Coronary artery (tissue), 2 donors: ENCODE measurements around the gene CDPF1.

Experiments used
- DNase-seq: peaks from one replicate; pipeline ENCODE4 v3.0.0-alpha.2; 2017; ENCODE audit warnings: low spot score
- H3K27ac ChIP-seq, 2 donors: fragments of 200-600 bp; sonication (generic); one replicate each; pipeline ENCODE4 v1.5.1; 2016 to 2019
- H3K4me3 ChIP-seq: fragments of 200-600 bp; sonication (generic); 2 replicates; pipeline ENCODE4 v1.5.1; 2016; ENCODE audit warnings: mild to moderate bottlenecking, moderate library complexity
- CTCF ChIP-seq: fragments of 200-600 bp; sonication (generic); IDR thresholded peaks from one replicate; pipeline ENCODE4 v1.5.1; 2019; ENCODE audit warnings: antibody characterized with exemption

Gene CDPF1

GRCh38 chr22:46288846-46289243 lies 38.8 kb upstream of the CDPF1 start:
- H3K27ac ChIP-seq: peak overlapping the region in 1 of 2 donors; percentile 47
- no peak for DNase-seq
- no peak overlapping the region for H3K4me3 ChIP-seq
- TF ChIP-seq CTCF: no peak

- no peak for DNase-seq
- Histone ChIP-seq H3K27ac (peak overlapping the region in 1 of 2 donors; percentile 47), H3K4me3 (peak overlapping the region; percentile 32)
- no peak for TF ChIP-seq CTCF
Observed at GRCh38 chr22:46287873-46288751, 38.0 kb upstream of the CDPF1 start.

GRCh38 chr22:46286941-46287872 lies 37.1 kb upstream of the CDPF1 start:
- Histone ChIP-seq H3K4me3 (no peak overlapping the region), H3K27ac (peak overlapping the region in 1 of 2 donors; percentile 9)
- DNase-seq: no peak
- no peak for TF ChIP-seq CTCF

- TF ChIP-seq CTCF: no peak
- H3K27ac ChIP-seq: no peak overlapping the region
Observed at GRCh38 chr22:46286006-46286405, 35.9 kb upstream of the CDPF1 start.

GRCh38 chr22:46281866-46282678 lies 32.0 kb upstream of the CDPF1 start:
- Histone ChIP-seq H3K4me3 (no peak overlapping the region), H3K27ac (no peak overlapping the region)
- TF ChIP-seq CTCF: no peak
- DNase-seq: no peak

More at GRCh38 chr22:46286006-46286405, 35.9 kb upstream of the CDPF1 start:
- DNase-seq: no peak
- no peak overlapping the region for H3K4me3 ChIP-seq

- Histone ChIP-seq H3K4me3 (no peak overlapping the region), H3K27ac (no peak overlapping the region)
- DNase-seq: no peak
- no peak for TF ChIP-seq CTCF
Observed at GRCh38 chr22:46280999-46281623, 31.0 kb upstream of the CDPF1 start.
